Fibroblast of lung (primary cell): Measurements from ENCODE around the gene SULT4A1. TPM values are rescaled to one million over a fixed set of nuclear protein-coding genes. Genes with fewer than 3 reads are reported as not detected.

Source experiments
- DNase-seq, 2 donors: peaks; one replicate each; pipeline versions ENCODE4 v3.0.0 to v3.0.0-alpha.2; 2010; ENCODE audit warnings: low read depth in 2 of 2
- H2AFZ ChIP-seq: 2 replicates; pipeline ENCODE4 v1.5.1; 2012; ENCODE audit warnings: low read length, control low read depth, inconsistent platforms
- H3K27ac ChIP-seq: 2 replicates; pipeline ENCODE4 v1.5.1; 2011; ENCODE audit warnings: low read length, control low read depth; ENCODE audit not compliant: insufficient read depth
- H3K27me3 ChIP-seq: 2 replicates; pipeline ENCODE4 v1.5.1; 2011; ENCODE audit warnings: mild to moderate bottlenecking, low read length; ENCODE audit not compliant: control insufficient read depth, insufficient read depth
- H3K36me3 ChIP-seq: 2 replicates; pipeline ENCODE4 v1.5.1; 2011; ENCODE audit warnings: low read length; ENCODE audit not compliant: control insufficient read depth, insufficient read depth
- H3K4me1 ChIP-seq: 2 replicates; pipeline ENCODE4 v1.5.1; 2011; ENCODE audit warnings: low read length; ENCODE audit not compliant: control insufficient read depth, insufficient read depth; ENCODE audit errors: extremely low read depth
- H3K4me2 ChIP-seq: 2 replicates; pipeline ENCODE4 v1.5.1; 2011; ENCODE audit warnings: low read length, control low read depth; ENCODE audit not compliant: insufficient read depth; ENCODE audit errors: extremely low read depth
- H3K4me3 ChIP-seq, 4 experiments: fragments of 200-600 bp in 1 of 4; sonication (generic) in 1 of 4; replicated peaks in 1 of 4; 2 replicates each; pipeline ENCODE4 v1.5.1; 2011 to 2016; ENCODE audit warnings: low read length in 4 of 4, low read depth in 3 of 4, mild to moderate bottlenecking in 3 of 4, control low read depth in 2 of 4, inconsistent platforms in 1 of 4, mixed read lengths in 1 of 4; ENCODE audit not compliant: insufficient read depth in 1 of 4; ENCODE audit errors: control extremely low read depth in 1 of 4
- H3K79me2 ChIP-seq: 2 replicates; pipeline ENCODE4 v1.5.1; 2012; ENCODE audit warnings: mild to moderate bottlenecking, low read length, inconsistent platforms; ENCODE audit not compliant: control insufficient read depth, insufficient read depth
- H3K9ac ChIP-seq: 2 replicates; pipeline ENCODE4 v1.5.1; 2011; ENCODE audit warnings: mild to moderate bottlenecking, low read length, control low read depth; ENCODE audit not compliant: insufficient read depth
- H3K9me3 ChIP-seq: 2 replicates; pipeline ENCODE4 v1.5.1; 2012; ENCODE audit warnings: low read depth, low read length; ENCODE audit not compliant: control insufficient read depth, insufficient read depth
- H4K20me1 ChIP-seq: 2 replicates; pipeline ENCODE4 v1.5.1; 2011; ENCODE audit warnings: low read length; ENCODE audit not compliant: control insufficient read depth, insufficient read depth; ENCODE audit errors: extremely low read depth
- CTCF ChIP-seq, 2 donors: IDR thresholded peaks in 1 of 2; conservative IDR thresholded peaks in 1 of 2; 1 replicate in 1 of 2; 2 replicates in 1 of 2; pipeline ENCODE4 v1.5.1; 2011 to 2012; ENCODE audit warnings: low read length in 2 of 2, control low read depth in 1 of 2, inconsistent platforms in 1 of 2, low read depth in 1 of 2, mild to moderate bottlenecking in 1 of 2
- EZH2 ChIP-seq: IDR thresholded peaks from 2 replicates; pipeline ENCODE4 v1.5.1; 2012; ENCODE audit warnings: low read length, control low read depth, mild to moderate bottlenecking; ENCODE audit errors: missing control alignments
- polyA plus RNA-seq, 2 donors: library from polyadenylated mRNA; depleted of rRNA in 1 of 2; stranded (reverse) in 1 of 2; unstranded in 1 of 2; fragments of >200 nt; gene quantifications; 2 replicates each; pipeline ENCODE4 v1.2.1, GENCODE V29; 2011 to 2012; ENCODE audit warnings: missing spikeins in 1 of 2
- total RNA-seq: library from RNA; depleted of rRNA; stranded (reverse); fragments of >200 nt; gene quantifications from 2 replicates; pipeline ENCODE4 v1.2.1, GENCODE V29; 2014

Gene SULT4A1
- total and polyA plus RNA-seq, 2 donors (not counting 1 experiment from before 2014, with no cell fraction given) = 0.16 to 0.50 TPM

GRCh38 chr22:43867839-43868635 is 5.7 kb upstream of the SULT4A1 start:
- Histone ChIP-seq H4K20me1 (no peaks in the 10 kb centered on the region), H3K9me3 (no peaks in the 10 kb centered on the region), H3K4me3 (no peak overlapping the region), H3K36me3 (no peaks in the 10 kb centered on the region), H3K4me1 (no peaks in the 10 kb centered on the region), H3K27me3 (no peaks in the 10 kb centered on the region), H3K4me2 (no peak overlapping the region), H3K27ac (no peak overlapping the region), H3K9ac (no peak overlapping the region), H2AFZ (no peak overlapping the region), H3K79me2 (no peaks in the 10 kb centered on the region)
- DNase-seq = peak; percentile 59 to 70
- no peak for TF ChIP-seq CTCF (conservative IDR thresholded peaks at IDR 0.05 in 1 of 2, IDR thresholded peaks at IDR 0.05 in 1 of 2; ENCODE audit: low read depth in 1 of 2, low read length in 2 of 2)
- no peak for TF ChIP-seq EZH2

- H2AFZ ChIP-seq = no peak overlapping the region
- H4K20me1 ChIP-seq = no peaks in the 10 kb centered on the region
- H3K36me3 ChIP-seq = no peaks in the 10 kb centered on the region
- TF ChIP-seq EZH2 = no peak
- no peak for TF ChIP-seq CTCF (conservative IDR thresholded peaks at IDR 0.05 in 1 of 2, IDR thresholded peaks at IDR 0.05 in 1 of 2; ENCODE audit: low read depth in 1 of 2, low read length in 2 of 2)
- no peak overlapping the region for H3K27ac ChIP-seq
- no peak overlapping the region for H3K9ac ChIP-seq
- no peak overlapping the region for H3K4me2 ChIP-seq
- H3K79me2 ChIP-seq = no peaks in the 10 kb centered on the region
- peak overlapping the region in 1 of 4 experiments; percentile 56 for H3K4me3 ChIP-seq
- H3K4me1 ChIP-seq = no peaks in the 10 kb centered on the region
- no peak for DNase-seq
- H3K9me3 ChIP-seq = no peaks in the 10 kb centered on the region
- H3K27me3 ChIP-seq = peaks cover 8% of the 10 kb centered on the region
These were observed 529 bp upstream of the SULT4A1 start for GRCh38 chr22:43862882-43863202.

- H3K79me2 ChIP-seq = no peaks in the 10 kb centered on the region
- H3K4me2 ChIP-seq = no peak overlapping the region
- no peaks in the 10 kb centered on the region for H4K20me1 ChIP-seq
- TF ChIP-seq CTCF (conservative IDR thresholded peaks at IDR 0.05 in 1 of 2, IDR thresholded peaks at IDR 0.05 in 1 of 2; ENCODE audit: low read depth in 1 of 2, low read length in 2 of 2) = no peak
- peak; percentile 52 for TF ChIP-seq EZH2
- H3K9me3 ChIP-seq = no peaks in the 10 kb centered on the region
- H3K27ac ChIP-seq = no peak overlapping the region
- DNase-seq = peak; percentile 21 to 57
- H3K36me3 ChIP-seq = no peaks in the 10 kb centered on the region
- H2AFZ ChIP-seq = no peak overlapping the region
- peaks cover 8% of the 10 kb centered on the region for H3K27me3 ChIP-seq
- peak overlapping the region in 2 of 4 experiments; percentile 10 to 76 for H3K4me3 ChIP-seq
- no peak overlapping the region for H3K9ac ChIP-seq
- H3K4me1 ChIP-seq = no peaks in the 10 kb centered on the region
These were observed 784 bp downstream of the SULT4A1 start for GRCh38 chr22:43861529-43861928.
